Measurements from ENCODE around the gene FOLR2.

DNA sequence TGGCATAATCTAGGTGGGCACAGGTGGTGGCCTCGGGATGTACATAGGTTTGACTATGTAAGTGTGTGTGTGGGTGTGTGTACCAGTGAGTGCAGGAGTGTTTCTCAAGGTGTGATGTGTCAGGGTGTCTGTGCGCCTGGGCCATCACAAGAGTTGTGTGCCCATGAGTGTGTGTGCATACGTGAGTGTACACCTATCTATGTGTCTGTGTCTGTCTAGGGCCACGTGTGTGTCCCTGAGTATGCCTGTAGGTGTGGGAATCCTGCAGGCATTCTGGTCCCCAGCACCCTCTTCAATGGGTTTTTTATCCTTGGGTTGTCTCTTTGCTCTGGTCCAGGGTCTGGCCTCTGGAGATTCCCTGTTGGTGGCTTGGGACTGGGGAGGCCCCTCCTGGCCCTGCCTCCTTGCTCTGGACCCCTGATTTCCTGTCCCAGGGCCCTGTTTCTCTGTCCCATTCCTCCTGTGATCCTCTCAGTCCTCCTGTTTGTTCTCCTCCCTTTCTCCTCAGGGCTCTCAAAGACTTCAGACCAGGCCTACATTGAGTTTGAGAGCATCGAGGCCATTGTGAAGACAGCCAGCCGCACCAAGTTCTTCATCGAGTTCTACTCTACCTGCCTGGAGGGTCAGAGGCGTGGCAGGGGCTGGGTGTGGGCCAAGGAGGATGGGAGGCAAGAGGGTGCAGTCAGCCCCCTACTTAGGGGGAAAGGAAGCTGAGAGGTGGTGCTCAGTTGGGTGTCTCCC is 17.3 kb downstream of the FOLR2 start:
- no peak for TF ChIP-seq POLR2AphosphoS5 (IDR thresholded peaks at IDR 0.05; ENCODE audit: low read depth)
- TF ChIP-seq CTCF (conservative IDR thresholded peaks at IDR 0.05; ENCODE audit: low read depth in 2 of 2), result no peak
- no peak for TF ChIP-seq EZH2 (IDR thresholded peaks at IDR 0.05; ENCODE audit: low read depth, unreplicated experiment)
- no peak for TF ChIP-seq EZH2phosphoT487 (IDR thresholded peaks at IDR 0.05; ENCODE audit: unreplicated experiment)
- TF ChIP-seq CREB1 (CRISPR knock-in tag; IDR thresholded peaks at IDR 0.05; ENCODE audit: low read depth), result no peak
- TF ChIP-seq, protein P1, sequence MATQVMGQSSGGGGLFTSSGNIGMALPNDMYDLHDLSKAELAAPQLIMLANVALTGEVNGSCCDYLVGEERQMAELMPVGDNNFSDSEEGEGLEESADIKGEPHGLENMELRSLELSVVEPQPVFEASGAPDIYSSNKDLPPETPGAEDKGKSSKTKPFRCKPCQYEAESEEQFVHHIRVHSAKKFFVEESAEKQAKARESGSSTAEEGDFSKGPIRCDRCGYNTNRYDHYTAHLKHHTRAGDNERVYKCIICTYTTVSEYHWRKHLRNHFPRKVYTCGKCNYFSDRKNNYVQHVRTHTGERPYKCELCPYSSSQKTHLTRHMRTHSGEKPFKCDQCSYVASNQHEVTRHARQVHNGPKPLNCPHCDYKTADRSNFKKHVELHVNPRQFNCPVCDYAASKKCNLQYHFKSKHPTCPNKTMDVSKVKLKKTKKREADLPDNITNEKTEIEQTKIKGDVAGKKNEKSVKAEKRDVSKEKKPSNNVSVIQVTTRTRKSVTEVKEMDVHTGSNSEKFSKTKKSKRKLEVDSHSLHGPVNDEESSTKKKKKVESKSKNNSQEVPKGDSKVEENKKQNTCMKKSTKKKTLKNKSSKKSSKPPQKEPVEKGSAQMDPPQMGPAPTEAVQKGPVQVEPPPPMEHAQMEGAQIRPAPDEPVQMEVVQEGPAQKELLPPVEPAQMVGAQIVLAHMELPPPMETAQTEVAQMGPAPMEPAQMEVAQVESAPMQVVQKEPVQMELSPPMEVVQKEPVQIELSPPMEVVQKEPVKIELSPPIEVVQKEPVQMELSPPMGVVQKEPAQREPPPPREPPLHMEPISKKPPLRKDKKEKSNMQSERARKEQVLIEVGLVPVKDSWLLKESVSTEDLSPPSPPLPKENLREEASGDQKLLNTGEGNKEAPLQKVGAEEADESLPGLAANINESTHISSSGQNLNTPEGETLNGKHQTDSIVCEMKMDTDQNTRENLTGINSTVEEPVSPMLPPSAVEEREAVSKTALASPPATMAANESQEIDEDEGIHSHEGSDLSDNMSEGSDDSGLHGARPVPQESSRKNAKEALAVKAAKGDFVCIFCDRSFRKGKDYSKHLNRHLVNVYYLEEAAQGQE (IDR thresholded peaks at IDR 0.05; ENCODE audit: unreplicated experiment), result no peak
- no peak for TF ChIP-seq ETS1 (IDR thresholded peaks at IDR 0.05)
- TF ChIP-seq ZNF114 (CRISPR knock-in tag; IDR thresholded peaks at IDR 0.05), result no peak
- TF ChIP-seq STAT1 (IDR thresholded peaks at IDR 0.05; ENCODE audit: unreplicated experiment), result no peak

Measured in GM23338 (cell line).